SK-N-SH (cell line): ENCODE results near the gene THSD7B. TPM values are rescaled to one million over a fixed set of nuclear protein-coding genes. Genes with fewer than 3 reads are reported as not detected.

Experiments
- CTCF ChIA-PET: fragments of 300-600, 350-600 bp; formaldehyde crosslinking; extraction: SDS; loops from one replicate; lab custom pipeline; 2021; lab: Yijun Ruan, JAX
- POLR2A ChIA-PET: fragments of 350-600 bp; sonication (Branson Sonifier 250); formaldehyde crosslinking; extraction: SDS; loops from one replicate; lab custom pipeline; 2020; ENCODE audit warnings: antibody characterized with exemption, inconsistent platforms; lab: Yijun Ruan, JAX
- DNase-seq: peaks from one replicate; pipeline ENCODE4 v3.0.0; 2012
- H2AFZ ChIP-seq: fragments of 200-600 bp; sonication (generic); 2 replicates; pipeline ENCODE4 v1.8.1; 2016; ENCODE audit warnings: antibody characterized with exemption, mild to moderate bottlenecking, low read depth
- H3F3A ChIP-seq: fragments of 200-600 bp; sonication (generic); replicated peaks from 2 replicates; pipeline ENCODE3; 2016; ENCODE audit warnings: antibody characterized with exemption, mild to moderate bottlenecking; ENCODE audit not compliant: insufficient read depth
- H3K27ac ChIP-seq, 2 experiments: fragments of 200-500 bp in 1 of 2; fragments of 200-600 bp in 1 of 2; sonication (Bioruptor generic) in 1 of 2; sonication (generic), shearing (Covaris generic) in 1 of 2; 2 replicates each; pipeline versions ENCODE4 v1.5.1 to v1.6.1; 2014 to 2016; ENCODE audit warnings: low read depth in 2 of 2, inconsistent platforms in 1 of 2, low read length in 1 of 2, mild to moderate bottlenecking in 1 of 2, mixed read lengths in 1 of 2
- H3K27me3 ChIP-seq: fragments of 200-600 bp; sonication (generic), shearing (Covaris generic); 2 replicates; pipeline ENCODE4 v1.6.1; 2016; ENCODE audit warnings: mixed run types; ENCODE audit not compliant: insufficient read depth
- H3K36me3 ChIP-seq, 2 experiments: fragments of 200-500 bp in 1 of 2; fragments of 200-600 bp in 1 of 2; sonication (Bioruptor generic) in 1 of 2; sonication (generic) in 1 of 2; replicated peaks in 1 of 2; 2 replicates each; pipeline versions ENCODE3 to v1.5.1; 2014 to 2016; ENCODE audit warnings: low read length in 1 of 2, mild to moderate bottlenecking in 1 of 2; ENCODE audit not compliant: insufficient read depth in 2 of 2, control insufficient read depth in 1 of 2
- H3K4me1 ChIP-seq, 2 experiments: fragments of 200-500 bp in 1 of 2; fragments of 200-600 bp in 1 of 2; sonication (Bioruptor generic) in 1 of 2; sonication (generic), shearing (Covaris generic) in 1 of 2; 2 replicates each; pipeline versions ENCODE4 v1.5.1 to v1.6.1; 2014 to 2016; ENCODE audit warnings: low read depth in 1 of 2, low read length in 1 of 2, mixed run types in 1 of 2; ENCODE audit not compliant: insufficient read depth in 2 of 2, control insufficient read depth in 1 of 2
- H3K4me2 ChIP-seq: fragments of 200-600 bp; sonication (generic), shearing (Covaris generic); 2 replicates; pipeline ENCODE4 v1.6.1; 2017; ENCODE audit warnings: mixed run types
- H3K4me3 ChIP-seq, 2 experiments: fragments of 200-500 bp in 1 of 2; fragments of 200-600 bp in 1 of 2; sonication (Bioruptor generic) in 1 of 2; sonication (generic), shearing (Covaris generic) in 1 of 2; 2 replicates each; pipeline versions ENCODE4 v1.5.1 to v1.8.1; 2014 to 2016; ENCODE audit warnings: low read depth in 2 of 2, inconsistent platforms in 1 of 2, low read length in 1 of 2, mild to moderate bottlenecking in 1 of 2, mixed read lengths in 1 of 2, moderate library complexity in 1 of 2
- H3K79me2 ChIP-seq: fragments of 200-600 bp; sonication (generic); 2 replicates; pipeline ENCODE4 v1.8.1; 2017; ENCODE audit warnings: mild to moderate bottlenecking; ENCODE audit not compliant: insufficient read depth
- H3K9ac ChIP-seq: fragments of 200-600 bp; sonication (generic); 2 replicates; pipeline ENCODE4 v1.6.1; 2017; ENCODE audit warnings: mixed run types
- H3K9me2 ChIP-seq: fragments of 200-600 bp; sonication (generic); 2 replicates; pipeline ENCODE4 v1.6.1; 2017; ENCODE audit warnings: mixed run types
- H3K9me3 ChIP-seq: fragments of 200-600 bp; sonication (generic); 2 replicates; pipeline ENCODE4 v1.6.1; 2017; ENCODE audit warnings: mixed run types, mild to moderate bottlenecking, moderate library complexity
- H4K20me1 ChIP-seq: fragments of 200-600 bp; sonication (generic); 2 replicates; pipeline ENCODE4 v1.6.1; 2017; ENCODE audit warnings: mild to moderate bottlenecking, mixed run types; ENCODE audit not compliant: insufficient read depth
- ELF1 ChIP-seq: IDR thresholded peaks from 2 replicates; pipeline ENCODE4 v1.4.0; 2012
- FOXJ3 ChIP-seq: sonication (generic); formaldehyde crosslinking; IDR thresholded peaks from 2 replicates; pipeline ENCODE4 v1.5.1; 2020; ENCODE audit warnings: mild to moderate bottlenecking, missing genetic modification reagents
- GATA2 ChIP-seq: sonication (generic); formaldehyde crosslinking; IDR thresholded peaks from 2 replicates; pipeline ENCODE4 v1.5.0; 2020; ENCODE audit warnings: mild to moderate bottlenecking, missing genetic modification reagents
- MEF2A ChIP-seq: IDR thresholded peaks from 2 replicates; pipeline ENCODE4 v1.4.0; 2012; ENCODE audit warnings: low read depth, borderline replicate concordance
- MXI1 ChIP-seq: IDR thresholded peaks from 2 replicates; pipeline ENCODE4 v1.6.1; 2012; ENCODE audit warnings: mild to moderate bottlenecking, low read depth, low read length, improper control_type of control experiment
- NFIC ChIP-seq: IDR thresholded peaks from 2 replicates; pipeline ENCODE4 v1.4.0; 2012; ENCODE audit warnings: borderline replicate concordance
- NRF1 ChIP-seq: IDR thresholded peaks from 2 replicates; pipeline ENCODE4 v1.6.1; 2012; ENCODE audit warnings: low read depth, mild to moderate bottlenecking, low read length
- POLR2AphosphoS5 ChIP-seq: IDR thresholded peaks from 2 replicates; pipeline ENCODE4 v1.6.1; 2012; ENCODE audit warnings: low read depth, low read length
- RCOR1 ChIP-seq: fragments of 150-350 bp; IDR thresholded peaks from 2 replicates; pipeline ENCODE4 v1.6.1; 2017; ENCODE audit warnings: antibody characterized with exemption, low read length
- RFX5 ChIP-seq: IDR thresholded peaks from 2 replicates; pipeline ENCODE4 v1.6.1; 2012; ENCODE audit warnings: mild to moderate bottlenecking, improper control_type of control experiment, low read length
- RXRA ChIP-seq: IDR thresholded peaks from 2 replicates; pipeline ENCODE4 v1.4.0; 2012; ENCODE audit warnings: low read depth, mild to moderate bottlenecking, borderline replicate concordance
- TAF1 ChIP-seq: IDR thresholded peaks from 2 replicates; pipeline ENCODE4 v1.6.1; 2012; ENCODE audit warnings: low read depth, mild to moderate bottlenecking, low read length, moderate library complexity, borderline replicate concordance
- TCF12 ChIP-seq: IDR thresholded peaks from 2 replicates; pipeline ENCODE4 v1.4.0; 2012
- YY1 ChIP-seq: IDR thresholded peaks from 2 replicates; pipeline ENCODE4 v1.4.0; 2012; ENCODE audit warnings: low read depth, mild to moderate bottlenecking
- WGBS: methylation state at CpG from one replicate; pipeline ENCODE4 v1.1.6; 2017; ENCODE audit warnings: low lambda C conversion rate; 5-methylcytosine and 5-hydroxymethylcytosine counted together
- polyA plus RNA-seq, 3 experiments: library from polyadenylated mRNA; depleted of rRNA; stranded (reverse); fragments of >200 nt; gene quantifications; 2 replicates each; pipeline ENCODE4 v1.2.3, GENCODE V29; 2012
- TF ChIP-seq, protein P1 (sequence below): fragments of 150-350 bp; IDR thresholded peaks from 2 replicates; pipeline ENCODE4 v1.6.1; 2016; ENCODE audit warnings: mild to moderate bottlenecking, low read depth, low read length
- TF ChIP-seq, protein P2 (sequence below): IDR thresholded peaks from 2 replicates; pipeline ENCODE4 v1.4.0; 2012; ENCODE audit warnings: low read depth
- TF ChIP-seq, protein P3 (sequence below): fragments of 200-600 bp; sonication (generic); IDR thresholded peaks from 2 replicates; pipeline ENCODE4 v1.6.1; 2017; ENCODE audit warnings: antibody characterized with exemption, mild to moderate bottlenecking, moderate library complexity
- TF ChIP-seq, protein P4 (sequence below): IDR thresholded peaks from 2 replicates; pipeline ENCODE4 v1.6.1; 2012; ENCODE audit warnings: mild to moderate bottlenecking, low read depth, low read length, moderate library complexity

Gene THSD7B
- polyA plus RNA-seq, 1 of the 3 experiments (the other 2 are of a cell fraction) = not detected

DNA sequence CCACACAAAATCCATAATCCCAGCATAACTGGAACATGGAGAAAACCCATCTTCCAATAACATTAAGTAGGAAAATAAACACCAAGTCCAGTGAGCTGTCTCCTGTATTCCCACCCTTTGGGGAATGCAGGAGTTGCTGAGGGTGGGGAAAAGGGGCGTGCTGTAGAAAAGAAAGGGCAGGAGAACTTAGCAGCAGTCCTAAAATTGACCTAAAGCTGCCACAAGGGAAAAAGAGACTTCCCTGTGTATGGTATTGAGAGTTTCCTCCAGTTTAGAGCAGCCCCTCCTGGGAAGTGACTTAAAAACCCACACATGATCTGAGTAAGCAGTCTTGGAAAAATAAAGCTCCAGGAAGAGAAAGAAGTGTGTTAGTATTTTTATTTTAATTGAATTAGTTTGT is 428.8 kb downstream of the THSD7B start:
- ChIA-PET POLR2A (no interaction called here), CTCF (interaction anchor here (1.2 to 1.7 kb wide), 2 partner anchors 21 to 29 kb away, joined by 3 to 4 read pairs; no protein-coding TSS in a partner anchor)
- H3F3A ChIP-seq = no peaks in the 10 kb centered on the region
- DNase-seq = no peak
- H3K27ac ChIP-seq = no peak overlapping the region
- no peaks in the 10 kb centered on the region for H3K79me2 ChIP-seq
- no peaks in the 10 kb centered on the region for H3K36me3 ChIP-seq
- H3K27me3 ChIP-seq = no peaks in the 10 kb centered on the region
- TF ChIP-seq ELF1 (no peak), MEF2A (no peak), YY1 (no peak), NFIC (no peak), FOXJ3 (CRISPR knock-in tag) (no peak), GATA2 (CRISPR knock-in tag) (no peak), RXRA (no peak), MXI1 (no peak), RFX5 (no peak), TAF1 (no peak), RCOR1 (no peak), POLR2AphosphoS5 (no peak), TCF12 (no peak), NRF1 (no peak)
- TF ChIP-seq, protein P1, sequence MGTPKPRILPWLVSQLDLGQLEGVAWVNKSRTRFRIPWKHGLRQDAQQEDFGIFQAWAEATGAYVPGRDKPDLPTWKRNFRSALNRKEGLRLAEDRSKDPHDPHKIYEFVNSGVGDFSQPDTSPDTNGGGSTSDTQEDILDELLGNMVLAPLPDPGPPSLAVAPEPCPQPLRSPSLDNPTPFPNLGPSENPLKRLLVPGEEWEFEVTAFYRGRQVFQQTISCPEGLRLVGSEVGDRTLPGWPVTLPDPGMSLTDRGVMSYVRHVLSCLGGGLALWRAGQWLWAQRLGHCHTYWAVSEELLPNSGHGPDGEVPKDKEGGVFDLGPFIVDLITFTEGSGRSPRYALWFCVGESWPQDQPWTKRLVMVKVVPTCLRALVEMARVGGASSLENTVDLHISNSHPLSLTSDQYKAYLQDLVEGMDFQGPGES = no peak
- TF ChIP-seq, protein P2, sequence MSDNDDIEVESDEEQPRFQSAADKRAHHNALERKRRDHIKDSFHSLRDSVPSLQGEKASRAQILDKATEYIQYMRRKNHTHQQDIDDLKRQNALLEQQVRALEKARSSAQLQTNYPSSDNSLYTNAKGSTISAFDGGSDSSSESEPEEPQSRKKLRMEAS = no peak
- TF ChIP-seq, protein P3, sequence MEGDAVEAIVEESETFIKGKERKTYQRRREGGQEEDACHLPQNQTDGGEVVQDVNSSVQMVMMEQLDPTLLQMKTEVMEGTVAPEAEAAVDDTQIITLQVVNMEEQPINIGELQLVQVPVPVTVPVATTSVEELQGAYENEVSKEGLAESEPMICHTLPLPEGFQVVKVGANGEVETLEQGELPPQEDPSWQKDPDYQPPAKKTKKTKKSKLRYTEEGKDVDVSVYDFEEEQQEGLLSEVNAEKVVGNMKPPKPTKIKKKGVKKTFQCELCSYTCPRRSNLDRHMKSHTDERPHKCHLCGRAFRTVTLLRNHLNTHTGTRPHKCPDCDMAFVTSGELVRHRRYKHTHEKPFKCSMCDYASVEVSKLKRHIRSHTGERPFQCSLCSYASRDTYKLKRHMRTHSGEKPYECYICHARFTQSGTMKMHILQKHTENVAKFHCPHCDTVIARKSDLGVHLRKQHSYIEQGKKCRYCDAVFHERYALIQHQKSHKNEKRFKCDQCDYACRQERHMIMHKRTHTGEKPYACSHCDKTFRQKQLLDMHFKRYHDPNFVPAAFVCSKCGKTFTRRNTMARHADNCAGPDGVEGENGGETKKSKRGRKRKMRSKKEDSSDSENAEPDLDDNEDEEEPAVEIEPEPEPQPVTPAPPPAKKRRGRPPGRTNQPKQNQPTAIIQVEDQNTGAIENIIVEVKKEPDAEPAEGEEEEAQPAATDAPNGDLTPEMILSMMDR = no peak
- TF ChIP-seq, protein P4, sequence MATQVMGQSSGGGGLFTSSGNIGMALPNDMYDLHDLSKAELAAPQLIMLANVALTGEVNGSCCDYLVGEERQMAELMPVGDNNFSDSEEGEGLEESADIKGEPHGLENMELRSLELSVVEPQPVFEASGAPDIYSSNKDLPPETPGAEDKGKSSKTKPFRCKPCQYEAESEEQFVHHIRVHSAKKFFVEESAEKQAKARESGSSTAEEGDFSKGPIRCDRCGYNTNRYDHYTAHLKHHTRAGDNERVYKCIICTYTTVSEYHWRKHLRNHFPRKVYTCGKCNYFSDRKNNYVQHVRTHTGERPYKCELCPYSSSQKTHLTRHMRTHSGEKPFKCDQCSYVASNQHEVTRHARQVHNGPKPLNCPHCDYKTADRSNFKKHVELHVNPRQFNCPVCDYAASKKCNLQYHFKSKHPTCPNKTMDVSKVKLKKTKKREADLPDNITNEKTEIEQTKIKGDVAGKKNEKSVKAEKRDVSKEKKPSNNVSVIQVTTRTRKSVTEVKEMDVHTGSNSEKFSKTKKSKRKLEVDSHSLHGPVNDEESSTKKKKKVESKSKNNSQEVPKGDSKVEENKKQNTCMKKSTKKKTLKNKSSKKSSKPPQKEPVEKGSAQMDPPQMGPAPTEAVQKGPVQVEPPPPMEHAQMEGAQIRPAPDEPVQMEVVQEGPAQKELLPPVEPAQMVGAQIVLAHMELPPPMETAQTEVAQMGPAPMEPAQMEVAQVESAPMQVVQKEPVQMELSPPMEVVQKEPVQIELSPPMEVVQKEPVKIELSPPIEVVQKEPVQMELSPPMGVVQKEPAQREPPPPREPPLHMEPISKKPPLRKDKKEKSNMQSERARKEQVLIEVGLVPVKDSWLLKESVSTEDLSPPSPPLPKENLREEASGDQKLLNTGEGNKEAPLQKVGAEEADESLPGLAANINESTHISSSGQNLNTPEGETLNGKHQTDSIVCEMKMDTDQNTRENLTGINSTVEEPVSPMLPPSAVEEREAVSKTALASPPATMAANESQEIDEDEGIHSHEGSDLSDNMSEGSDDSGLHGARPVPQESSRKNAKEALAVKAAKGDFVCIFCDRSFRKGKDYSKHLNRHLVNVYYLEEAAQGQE = no peak
- no peaks in the 10 kb centered on the region for H4K20me1 ChIP-seq
- H2AFZ ChIP-seq = no peak overlapping the region
- no peaks in the 10 kb centered on the region for H3K9me2 ChIP-seq
- no peak overlapping the region for H3K4me2 ChIP-seq
- WGBS = 38% methylated on average over 1 of the region's 1 CpG
- H3K4me1 ChIP-seq = peaks cover 0 to 13% of the 10 kb centered on the region in 2 experiments; a peak in 2 of 4 replicates
- no peak overlapping the region for H3K9ac ChIP-seq
- no peak overlapping the region for H3K4me3 ChIP-seq
- no peaks in the 10 kb centered on the region for H3K9me3 ChIP-seq
